ENCODE measurements around the gene SSRP1. TPM values are rescaled to one million over a fixed set of nuclear protein-coding genes. Genes with fewer than 3 reads are reported as not detected.

The SSRP1 gene
- polyA plus RNA-seq, 1 experiment = 113 TPM

DNA sequence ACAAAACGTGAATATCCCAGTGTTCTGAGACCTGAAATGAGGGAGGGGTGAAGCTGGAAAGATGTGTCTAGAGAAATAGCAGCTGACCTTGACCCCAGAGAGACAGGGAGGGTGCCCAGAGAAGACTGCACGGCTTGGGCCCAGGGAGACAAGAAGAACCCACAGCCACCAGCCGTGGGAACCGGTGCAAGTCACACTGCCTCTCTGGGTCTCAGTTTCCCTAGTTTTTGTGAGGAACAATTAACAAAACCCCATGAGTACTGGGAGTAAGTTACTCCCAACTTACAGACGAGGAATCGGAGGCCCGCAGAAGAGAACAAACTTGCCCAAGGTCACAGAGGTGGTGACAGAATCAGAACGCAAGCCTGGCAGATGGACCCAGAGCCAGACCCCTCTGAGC is 30.2 kb downstream of the SSRP1 start:
- ChIA-PET CTCF (interaction anchor here (1.0 kb wide), 1 partner anchor 27 kb away, joined by 5 read pairs; no protein-coding TSS in a partner anchor), POLR2A (interaction anchor here (1.3 kb wide), 1 partner anchor 10 kb away, joined by 3 read pairs; no protein-coding TSS in a partner anchor)
- H3K9me3 ChIP-seq (ENCODE audit: control insufficient read depth, insufficient read depth, low read length) = peaks cover 4% of the 10 kb centered on the region
- no peak overlapping the region for H3K4me3 ChIP-seq (ENCODE audit: low read depth, low read length)
- TF ChIP-seq, protein P1, sequence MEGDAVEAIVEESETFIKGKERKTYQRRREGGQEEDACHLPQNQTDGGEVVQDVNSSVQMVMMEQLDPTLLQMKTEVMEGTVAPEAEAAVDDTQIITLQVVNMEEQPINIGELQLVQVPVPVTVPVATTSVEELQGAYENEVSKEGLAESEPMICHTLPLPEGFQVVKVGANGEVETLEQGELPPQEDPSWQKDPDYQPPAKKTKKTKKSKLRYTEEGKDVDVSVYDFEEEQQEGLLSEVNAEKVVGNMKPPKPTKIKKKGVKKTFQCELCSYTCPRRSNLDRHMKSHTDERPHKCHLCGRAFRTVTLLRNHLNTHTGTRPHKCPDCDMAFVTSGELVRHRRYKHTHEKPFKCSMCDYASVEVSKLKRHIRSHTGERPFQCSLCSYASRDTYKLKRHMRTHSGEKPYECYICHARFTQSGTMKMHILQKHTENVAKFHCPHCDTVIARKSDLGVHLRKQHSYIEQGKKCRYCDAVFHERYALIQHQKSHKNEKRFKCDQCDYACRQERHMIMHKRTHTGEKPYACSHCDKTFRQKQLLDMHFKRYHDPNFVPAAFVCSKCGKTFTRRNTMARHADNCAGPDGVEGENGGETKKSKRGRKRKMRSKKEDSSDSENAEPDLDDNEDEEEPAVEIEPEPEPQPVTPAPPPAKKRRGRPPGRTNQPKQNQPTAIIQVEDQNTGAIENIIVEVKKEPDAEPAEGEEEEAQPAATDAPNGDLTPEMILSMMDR (IDR thresholded peaks at IDR 0.05; ENCODE audit: low read depth, low read length) = no peak
- H3K27ac ChIP-seq (ENCODE audit: low read depth, low read length) = no peak overlapping the region
- no peak for DNase-seq (ENCODE audit: low read depth, low spot score)
- H3K27me3 ChIP-seq (ENCODE audit: control insufficient read depth, insufficient read depth, low read length) = no peaks in the 10 kb centered on the region

DNA sequence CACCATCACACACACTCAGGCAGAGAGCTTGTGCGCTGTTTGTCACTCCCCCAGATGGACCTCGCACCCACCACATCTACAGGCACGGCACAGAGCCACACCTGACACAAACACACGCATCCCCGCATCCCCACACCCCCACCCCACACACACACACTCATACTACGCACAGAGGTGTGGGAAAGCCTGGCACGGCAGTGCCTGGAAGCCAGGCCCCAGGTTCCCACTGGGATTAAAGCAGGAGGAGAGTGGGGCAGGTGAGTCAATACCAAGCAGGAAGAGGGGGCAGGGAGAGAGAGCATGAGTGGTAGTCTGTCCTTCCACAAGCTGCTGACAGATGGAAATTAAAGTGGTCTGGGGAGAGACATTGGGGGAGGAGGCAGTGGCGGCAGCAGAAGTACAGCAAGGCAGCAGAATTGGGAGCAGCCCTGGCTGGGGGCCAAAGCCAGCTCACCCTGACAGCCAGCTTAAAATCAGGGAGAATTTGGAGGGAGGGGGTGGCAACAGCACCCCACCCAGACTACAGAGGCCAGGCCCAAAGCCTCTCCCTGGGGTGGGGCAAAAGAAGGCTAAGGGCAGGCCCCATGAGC is 31.6 kb downstream of the SSRP1 start:
- no peak for DNase-seq (ENCODE audit: low read depth, low spot score)
- POLR2A ChIA-PET = interaction anchor here (1.3 kb wide), 2 partner anchors 9 to 10 kb away, joined by 3 to 7 read pairs; no protein-coding TSS in a partner anchor

DNA sequence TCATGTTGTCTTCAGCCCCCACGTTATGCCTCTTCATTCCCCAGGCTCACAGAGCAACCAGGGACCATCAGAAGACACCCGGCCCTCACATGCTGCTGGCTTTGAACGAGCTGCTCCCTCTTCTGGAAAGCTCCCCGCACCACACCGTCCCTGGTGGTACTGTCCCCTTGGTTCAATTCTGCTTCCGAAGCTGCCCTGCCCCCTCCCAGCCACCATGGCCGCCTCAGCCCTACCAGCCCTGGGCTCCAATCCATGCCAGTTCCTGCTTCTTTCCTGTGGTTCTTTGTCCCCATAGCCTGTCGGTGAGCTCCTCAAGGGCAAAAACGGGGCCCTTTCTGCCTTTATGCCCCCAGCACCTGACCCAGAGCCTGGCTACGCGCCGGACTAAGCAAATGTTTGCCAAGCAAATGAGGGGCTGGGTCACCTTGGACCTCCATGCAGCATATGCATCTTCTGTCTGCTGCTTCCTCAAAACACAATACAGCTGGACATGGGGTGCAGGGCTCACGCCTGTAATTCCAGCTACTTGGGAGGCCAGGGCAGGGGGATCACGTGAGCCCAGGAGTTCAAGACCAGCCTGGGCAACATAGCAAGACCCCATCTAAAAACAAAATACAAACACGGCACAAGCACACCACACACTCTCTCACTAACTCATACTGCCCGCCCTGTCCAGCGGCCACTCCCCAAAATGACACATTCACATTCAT is 32.3 kb downstream of the SSRP1 start:
- no peak overlapping the region for H3K4me3 ChIP-seq (ENCODE audit: low read depth, low read length)
- ChIA-PET POLR2A (interaction anchor here (1.2 to 1.3 kb wide), 2 partner anchors 9 to 10 kb away, joined by 5 to 7 read pairs; no protein-coding TSS in a partner anchor), CTCF (interaction anchor here (0.6 kb wide), 1 partner anchor 12 kb away, joined by 3 read pairs; no protein-coding TSS in a partner anchor)
- no peaks in the 10 kb centered on the region for H3K27me3 ChIP-seq (ENCODE audit: control insufficient read depth, insufficient read depth, low read length)
- TF ChIP-seq, protein P1 (IDR thresholded peaks at IDR 0.05; ENCODE audit: low read depth, low read length) = no peak
- no peak for DNase-seq (ENCODE audit: low read depth, low spot score)
- H3K9me3 ChIP-seq (ENCODE audit: control insufficient read depth, insufficient read depth, low read length) = peaks cover 16% of the 10 kb centered on the region
- no peak overlapping the region for H3K27ac ChIP-seq (ENCODE audit: low read depth, low read length)

More for the DNA sequence above, 31.6 kb downstream of the SSRP1 start:
- Histone ChIP-seq H3K27me3 (ENCODE audit: control insufficient read depth, insufficient read depth, low read length) (no peaks in the 10 kb centered on the region), H3K4me3 (ENCODE audit: low read depth, low read length) (no peak overlapping the region), H3K27ac (ENCODE audit: low read depth, low read length) (no peak overlapping the region), H3K9me3 (ENCODE audit: control insufficient read depth, insufficient read depth, low read length) (peaks cover 16% of the 10 kb centered on the region)
- CTCF ChIA-PET = no interaction called here
- TF ChIP-seq, protein P1 (IDR thresholded peaks at IDR 0.05; ENCODE audit: low read depth, low read length) = no peak

DNA sequence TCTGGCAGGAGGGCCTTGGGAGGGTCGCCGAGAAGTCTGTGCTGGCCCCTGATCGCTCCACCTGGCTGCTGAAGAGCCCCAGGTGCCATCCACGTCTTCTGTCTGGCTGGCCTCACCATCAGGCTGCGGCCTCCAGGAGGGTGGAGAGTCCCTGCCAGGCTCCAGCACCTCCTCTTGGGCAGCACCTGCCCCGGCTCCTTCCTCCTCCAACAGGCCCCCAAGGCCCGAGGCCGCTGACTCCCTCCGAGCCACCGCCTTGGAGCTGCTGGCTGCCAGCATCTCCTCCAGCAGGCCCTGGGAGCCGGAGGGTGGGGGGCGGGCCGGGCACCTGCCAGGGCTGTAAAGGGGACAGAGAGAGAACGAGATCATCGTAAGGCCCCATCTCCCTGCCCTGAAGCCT is 33.2 kb downstream of the SSRP1 start:
- TF ChIP-seq, protein P1 (IDR thresholded peaks at IDR 0.05; ENCODE audit: low read depth, low read length) = no peak
- Histone ChIP-seq H3K9me3 (ENCODE audit: control insufficient read depth, insufficient read depth, low read length) (peaks cover 16% of the 10 kb centered on the region), H3K4me3 (ENCODE audit: low read depth, low read length) (no peak overlapping the region), H3K27me3 (ENCODE audit: control insufficient read depth, insufficient read depth, low read length) (no peaks in the 10 kb centered on the region), H3K27ac (ENCODE audit: low read depth, low read length) (no peak overlapping the region)
- POLR2A ChIA-PET = interaction anchor here (1.2 kb wide), 1 partner anchor 8 kb away, joined by 5 read pairs; no protein-coding TSS in a partner anchor
- no peak for DNase-seq (ENCODE audit: low read depth, low spot score)
- CTCF ChIA-PET = no interaction called here
